Measurements from ENCODE around the gene FAM107B. TPM values are rescaled to one million over a fixed set of nuclear protein-coding genes. Genes with fewer than 3 reads are reported as not detected.

Gene FAM107B
- total RNA-seq, 1 experiment from 2014 or later: 24.5 TPM

DNA sequence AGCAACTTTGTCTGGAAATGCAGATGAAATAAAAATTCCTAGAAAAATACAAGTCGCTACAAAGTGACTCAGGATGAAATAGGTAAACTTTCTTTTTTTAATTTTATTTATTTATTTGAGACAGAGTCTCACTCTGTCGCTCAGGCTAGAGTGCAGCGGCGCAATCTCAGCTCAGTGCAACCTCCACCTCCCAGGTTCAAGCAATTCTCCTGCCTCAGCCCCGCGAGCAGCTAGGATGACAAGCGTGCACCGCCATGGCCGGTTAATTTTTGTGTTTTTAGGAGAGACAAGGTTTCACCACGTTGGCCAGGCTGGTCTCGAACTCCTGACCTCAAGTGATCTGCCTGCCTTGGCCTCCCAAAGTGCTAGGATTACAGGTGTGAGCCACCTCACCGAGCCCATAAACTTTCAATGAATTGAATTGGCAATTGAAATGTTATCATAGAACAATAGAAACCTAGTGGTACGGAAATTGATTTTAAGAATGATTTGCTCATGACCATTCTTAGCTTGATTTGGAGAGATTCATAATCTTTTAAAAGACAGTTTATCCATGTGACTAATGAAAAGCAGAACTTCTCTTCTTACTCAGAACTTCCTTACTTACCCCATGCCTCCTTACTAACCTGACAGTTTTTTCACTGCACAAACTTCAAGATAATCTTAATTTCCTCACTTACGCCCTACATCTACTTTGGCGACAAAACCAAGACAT, 161.7 kb downstream of the FAM107B start:
- H3K9me3 ChIP-seq (ENCODE audit: control insufficient read depth, low read depth, low read length): no peaks in the 10 kb centered on the region
- H2BK120ac ChIP-seq (ENCODE audit: low read depth, low read length, poor library complexity, severe bottlenecking): no peak overlapping the region
- no peak overlapping the region for H2BK15ac ChIP-seq (ENCODE audit: low read depth, low read length)
- H2AK5ac ChIP-seq (ENCODE audit: insufficient read length, low read length): no peak overlapping the region
- no peak overlapping the region for H2AFZ ChIP-seq (ENCODE audit: low read length)
- Mint-ChIP-seq H3K4me3 (no peak overlapping the region), H3K9me3 (no peaks in the 10 kb centered on the region), H3K27me3 (ENCODE audit: low read depth) (peaks cover 2% of the 10 kb centered on the region; the same call in 1 of the 2 replicates), H3K27ac (no peak overlapping the region), H3K4me1 (peaks cover 8 to 11% of the 10 kb centered on the region in 2 experiments), H3K36me3 (ENCODE audit: insufficient read depth in 1 of 3, low read depth in 3 of 3) (no peaks in the 10 kb centered on the region)
- H3K18ac ChIP-seq (ENCODE audit: insufficient read length, low read depth, low read length): no peak overlapping the region
- H3K4me1 ChIP-seq (ENCODE audit: insufficient read depth, low read length): peaks cover 2% of the 10 kb centered on the region; the same call in 1 of the 2 replicates
- H3K9ac ChIP-seq (ENCODE audit: extremely low read depth, insufficient read length, low read length): no peak overlapping the region
- H3K4ac ChIP-seq (ENCODE audit: low read depth, low read length): no peak overlapping the region
- no peaks in the 10 kb centered on the region for H3K79me1 ChIP-seq (ENCODE audit: insufficient read depth, low read depth, low read length, poor library complexity, severe bottlenecking)
- H3K23ac ChIP-seq (ENCODE audit: insufficient read length, low read depth, low read length): no peak overlapping the region
- no peak overlapping the region for H3K27ac ChIP-seq (ENCODE audit: insufficient read length, low read depth, low read length)
- no peak overlapping the region for H3K14ac ChIP-seq (ENCODE audit: insufficient read depth, low read length)
- no peaks in the 10 kb centered on the region for H3K27me3 ChIP-seq (ENCODE audit: insufficient read depth, low read length)
- no peak overlapping the region for H3T11ph ChIP-seq (ENCODE audit: low read length)
- H4K8ac ChIP-seq (replicated peaks; ENCODE audit: insufficient read length, low read depth, low read length): no peak overlapping the region
- no peak overlapping the region for H2BK20ac ChIP-seq (ENCODE audit: low read depth, low read length, poor library complexity, severe bottlenecking)
- DNase-seq: no peak
- H4K20me1 ChIP-seq (ENCODE audit: control insufficient read depth, insufficient read depth, insufficient read length): no peaks in the 10 kb centered on the region
- WGBS (ENCODE audit: extremely low coverage, insufficient read length, low lambda C conversion rate): 100% methylated on average over 2 of the region's 15 CpGs
- H4K5ac ChIP-seq (ENCODE audit: insufficient read length, low read depth, low read length): no peak overlapping the region
- H3K23me2 ChIP-seq (ENCODE audit: insufficient read length, low read depth, low read length, poor library complexity, severe bottlenecking): no peaks in the 10 kb centered on the region
- no peak overlapping the region for H2BK5ac ChIP-seq (ENCODE audit: insufficient read length, low read length)
- H3K79me2 ChIP-seq (ENCODE audit: insufficient read depth, low read length): no peaks in the 10 kb centered on the region
- H2BK12ac ChIP-seq (ENCODE audit: insufficient read length, low read depth, low read length): no peak overlapping the region
- TF ChIP-seq, protein P1, sequence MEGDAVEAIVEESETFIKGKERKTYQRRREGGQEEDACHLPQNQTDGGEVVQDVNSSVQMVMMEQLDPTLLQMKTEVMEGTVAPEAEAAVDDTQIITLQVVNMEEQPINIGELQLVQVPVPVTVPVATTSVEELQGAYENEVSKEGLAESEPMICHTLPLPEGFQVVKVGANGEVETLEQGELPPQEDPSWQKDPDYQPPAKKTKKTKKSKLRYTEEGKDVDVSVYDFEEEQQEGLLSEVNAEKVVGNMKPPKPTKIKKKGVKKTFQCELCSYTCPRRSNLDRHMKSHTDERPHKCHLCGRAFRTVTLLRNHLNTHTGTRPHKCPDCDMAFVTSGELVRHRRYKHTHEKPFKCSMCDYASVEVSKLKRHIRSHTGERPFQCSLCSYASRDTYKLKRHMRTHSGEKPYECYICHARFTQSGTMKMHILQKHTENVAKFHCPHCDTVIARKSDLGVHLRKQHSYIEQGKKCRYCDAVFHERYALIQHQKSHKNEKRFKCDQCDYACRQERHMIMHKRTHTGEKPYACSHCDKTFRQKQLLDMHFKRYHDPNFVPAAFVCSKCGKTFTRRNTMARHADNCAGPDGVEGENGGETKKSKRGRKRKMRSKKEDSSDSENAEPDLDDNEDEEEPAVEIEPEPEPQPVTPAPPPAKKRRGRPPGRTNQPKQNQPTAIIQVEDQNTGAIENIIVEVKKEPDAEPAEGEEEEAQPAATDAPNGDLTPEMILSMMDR (conservative IDR thresholded peaks at IDR 0.05): no peak
- no peak overlapping the region for H3K4me2 ChIP-seq (ENCODE audit: insufficient read depth, insufficient read length, low read length)
- no peak overlapping the region for H4K91ac ChIP-seq (ENCODE audit: insufficient read length, low read depth, low read length)
- H3K56ac ChIP-seq (ENCODE audit: insufficient read length, low read depth, low read length): no peak overlapping the region

Measured in H9 (cell line).